ENCODE data around the gene NKAIN1. TPM values are rescaled to one million over a fixed set of nuclear protein-coding genes. Genes with fewer than 3 reads are reported as not detected.
"Not testable (repeated sequence)": the region's sequence is repeated elsewhere in the genome, so short reads cannot be mapped to it uniquely, and the experiment has no call there.

The NKAIN1 gene
- polyA plus RNA-seq, 1 experiment = 0.05 TPM

DNA sequence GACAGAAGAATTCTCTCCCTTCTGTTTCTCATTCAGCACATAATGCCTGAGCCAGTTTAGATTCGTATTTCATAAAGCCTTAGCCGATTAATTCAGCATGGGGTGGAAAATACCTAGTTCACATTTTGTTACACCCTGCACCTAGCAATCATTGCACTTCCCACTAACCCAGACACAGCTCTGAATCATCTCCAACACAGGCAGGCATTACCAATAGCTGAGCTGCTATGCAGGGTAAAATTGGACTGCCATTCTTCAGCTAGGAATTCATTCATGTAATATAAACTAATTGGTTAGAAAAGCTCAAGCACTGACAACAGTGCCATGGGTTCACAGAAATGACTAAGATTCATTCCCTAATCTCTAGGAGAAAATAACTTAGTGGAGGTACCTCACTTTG, 26.9 kb upstream of the NKAIN1 start:
- Histone ChIP-seq H3K27me3 (ENCODE audit: control insufficient read depth, insufficient read depth, low read length) (no peaks in the 10 kb centered on the region), H3K9me3 (ENCODE audit: control insufficient read depth, insufficient read depth, low read length) (no peaks in the 10 kb centered on the region), H3K4me3 (ENCODE audit: low read depth, low read length) (no peak overlapping the region), H3K27ac (ENCODE audit: low read depth, low read length) (no peak overlapping the region)
- no peak for DNase-seq (ENCODE audit: low read depth, low spot score)
- ChIA-PET POLR2A (no interaction called here), CTCF (interaction anchor here (0.7 kb wide), 1 partner anchor 25 kb away, joined by 3 read pairs; no protein-coding TSS in a partner anchor)
- TF ChIP-seq, protein P1, sequence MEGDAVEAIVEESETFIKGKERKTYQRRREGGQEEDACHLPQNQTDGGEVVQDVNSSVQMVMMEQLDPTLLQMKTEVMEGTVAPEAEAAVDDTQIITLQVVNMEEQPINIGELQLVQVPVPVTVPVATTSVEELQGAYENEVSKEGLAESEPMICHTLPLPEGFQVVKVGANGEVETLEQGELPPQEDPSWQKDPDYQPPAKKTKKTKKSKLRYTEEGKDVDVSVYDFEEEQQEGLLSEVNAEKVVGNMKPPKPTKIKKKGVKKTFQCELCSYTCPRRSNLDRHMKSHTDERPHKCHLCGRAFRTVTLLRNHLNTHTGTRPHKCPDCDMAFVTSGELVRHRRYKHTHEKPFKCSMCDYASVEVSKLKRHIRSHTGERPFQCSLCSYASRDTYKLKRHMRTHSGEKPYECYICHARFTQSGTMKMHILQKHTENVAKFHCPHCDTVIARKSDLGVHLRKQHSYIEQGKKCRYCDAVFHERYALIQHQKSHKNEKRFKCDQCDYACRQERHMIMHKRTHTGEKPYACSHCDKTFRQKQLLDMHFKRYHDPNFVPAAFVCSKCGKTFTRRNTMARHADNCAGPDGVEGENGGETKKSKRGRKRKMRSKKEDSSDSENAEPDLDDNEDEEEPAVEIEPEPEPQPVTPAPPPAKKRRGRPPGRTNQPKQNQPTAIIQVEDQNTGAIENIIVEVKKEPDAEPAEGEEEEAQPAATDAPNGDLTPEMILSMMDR (IDR thresholded peaks at IDR 0.05; ENCODE audit: low read depth, low read length) = no peak

DNA sequence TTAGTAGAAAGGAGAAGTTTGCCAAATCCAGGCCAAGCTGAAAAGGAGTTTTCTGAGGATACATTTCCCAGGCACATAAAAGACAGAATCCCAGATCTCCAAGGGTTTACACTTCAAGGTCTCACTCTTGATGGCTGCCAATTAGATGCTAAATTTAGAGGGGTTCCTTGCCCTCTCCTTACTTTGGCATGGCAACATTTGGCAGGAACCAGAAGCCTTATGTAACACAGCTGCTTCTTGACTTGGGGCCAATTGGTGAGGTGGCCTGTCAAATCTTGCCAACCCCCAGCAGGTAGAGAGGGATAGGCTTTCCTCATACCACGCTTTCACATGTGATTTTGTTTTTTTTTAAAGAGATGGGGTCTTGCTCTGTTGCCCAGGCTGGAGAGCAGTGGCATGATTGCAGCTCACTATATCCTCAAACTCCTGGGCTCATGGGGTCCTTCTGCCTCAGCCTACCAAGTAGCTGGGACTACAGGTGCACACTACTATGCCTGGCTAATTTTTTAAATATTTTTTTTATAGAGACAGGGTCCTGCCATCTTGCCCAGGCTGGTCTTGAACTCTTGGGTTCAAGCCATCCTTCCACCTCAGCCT, 25.2 kb upstream of the NKAIN1 start:
- Histone ChIP-seq H3K9me3 (ENCODE audit: control insufficient read depth, insufficient read depth, low read length) (no peaks in the 10 kb centered on the region), H3K27me3 (ENCODE audit: control insufficient read depth, insufficient read depth, low read length) (no peaks in the 10 kb centered on the region), H3K4me3 (ENCODE audit: low read depth, low read length) (no peak overlapping the region), H3K27ac (ENCODE audit: low read depth, low read length) (no peak overlapping the region)
- TF ChIP-seq, protein P1 (IDR thresholded peaks at IDR 0.05; ENCODE audit: low read depth, low read length) = no peak
- no peak for DNase-seq (ENCODE audit: low read depth, low spot score)
- ChIA-PET CTCF (interaction anchor here (0.7 to 3.0 kb wide), 4 partner anchors 13 to 284 kb away, joined by 3 to 17 read pairs (median 4); no protein-coding TSS in a partner anchor), POLR2A (no interaction called here)

DNA sequence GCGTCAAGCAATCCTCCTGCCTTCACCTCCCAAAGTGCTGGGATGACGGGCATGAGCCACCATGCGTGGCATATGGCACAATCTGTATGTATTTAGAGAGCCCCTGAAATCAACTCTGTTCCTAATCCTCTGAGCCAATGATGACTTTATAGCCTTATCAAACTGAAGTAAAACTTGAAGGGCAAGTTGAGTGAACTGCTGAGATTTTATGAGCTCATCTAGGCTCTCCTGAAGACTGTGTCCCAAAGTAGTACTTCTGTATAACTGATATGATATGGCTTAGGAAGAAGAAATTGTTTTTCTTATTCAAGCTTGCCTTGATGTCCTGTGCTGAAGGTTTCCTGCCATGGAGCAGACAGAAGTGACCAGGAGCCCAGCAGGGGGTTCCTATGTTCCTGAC, 23.7 kb upstream of the NKAIN1 start:
- DNase-seq (ENCODE audit: low read depth, low spot score) = no peak
- H3K4me3 ChIP-seq (ENCODE audit: low read depth, low read length) = no peak overlapping the region
- TF ChIP-seq, protein P1 (IDR thresholded peaks at IDR 0.05; ENCODE audit: low read depth, low read length) = no peak
- H3K27ac ChIP-seq (ENCODE audit: low read depth, low read length) = no peak overlapping the region
- POLR2A ChIA-PET = interaction anchor here (0.7 to 1.1 kb wide), 2 partner anchors 27 to 33 kb away, joined by 3 to 4 read pairs; partner anchors contain the start of genes SNRNP40 and ZCCHC17
- CTCF ChIA-PET = interaction anchor here (0.7 to 3.0 kb wide), 3 partner anchors 70 to 286 kb away, joined by 3 to 17 read pairs (median 4); no protein-coding TSS in a partner anchor
- no peaks in the 10 kb centered on the region for H3K9me3 ChIP-seq (ENCODE audit: control insufficient read depth, insufficient read depth, low read length)
- no peaks in the 10 kb centered on the region for H3K27me3 ChIP-seq (ENCODE audit: control insufficient read depth, insufficient read depth, low read length)

GRCh38 chr1:31262393-31262792, 22.7 kb upstream of the NKAIN1 start:
- H3K27ac ChIP-seq (ENCODE audit: low read depth, low read length); DNase-seq (ENCODE audit: low read depth, low spot score); POLR2A ChIA-PET; H3K9me3 ChIP-seq (ENCODE audit: control insufficient read depth, insufficient read depth, low read length); H3K4me3 ChIP-seq (ENCODE audit: low read depth, low read length); H3K27me3 ChIP-seq (ENCODE audit: control insufficient read depth, insufficient read depth, low read length): not testable (repeated sequence)
- CTCF ChIA-PET = interaction anchor here (0.6 to 3.0 kb wide), 4 partner anchors 18 to 543 kb away, joined by 3 to 17 read pairs (median 4); no protein-coding TSS in a partner anchor

DNA sequence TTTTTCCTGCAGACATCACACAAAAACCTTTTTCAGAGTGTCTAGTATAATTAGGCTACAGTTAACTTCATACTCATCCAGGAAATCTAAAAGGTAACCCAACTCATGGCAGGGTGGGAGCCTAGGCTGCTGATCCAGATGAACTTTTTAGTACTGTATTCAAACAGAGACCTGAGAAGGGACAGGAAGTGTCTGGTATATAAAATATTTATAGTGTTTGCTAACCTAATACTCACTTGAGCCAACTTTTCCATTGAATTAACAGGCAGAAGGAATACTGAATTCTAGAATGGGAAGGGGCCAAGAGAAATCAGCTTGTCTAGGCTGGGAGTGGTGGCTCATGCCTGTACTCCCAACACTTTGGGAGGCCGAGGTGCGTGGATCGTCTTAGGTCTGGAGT, 22.2 kb upstream of the NKAIN1 start:
- no peaks in the 10 kb centered on the region for H3K9me3 ChIP-seq (ENCODE audit: control insufficient read depth, insufficient read depth, low read length)
- ChIA-PET CTCF (interaction anchor here (0.6 to 3.0 kb wide), 3 partner anchors 77 to 542 kb away, joined by 3 to 17 read pairs (median 4); no protein-coding TSS in a partner anchor), POLR2A (no interaction called here)
- H3K27ac ChIP-seq (ENCODE audit: low read depth, low read length) = no peak overlapping the region
- no peak overlapping the region for H3K4me3 ChIP-seq (ENCODE audit: low read depth, low read length)
- H3K27me3 ChIP-seq (ENCODE audit: control insufficient read depth, insufficient read depth, low read length) = no peaks in the 10 kb centered on the region
- TF ChIP-seq, protein P1 (IDR thresholded peaks at IDR 0.05; ENCODE audit: low read depth, low read length) = no peak
- no peak for DNase-seq (ENCODE audit: low read depth, low spot score)

Measured in AG04450 (cell line).